Measurements from ENCODE around the gene BOLA1.

DNA sequence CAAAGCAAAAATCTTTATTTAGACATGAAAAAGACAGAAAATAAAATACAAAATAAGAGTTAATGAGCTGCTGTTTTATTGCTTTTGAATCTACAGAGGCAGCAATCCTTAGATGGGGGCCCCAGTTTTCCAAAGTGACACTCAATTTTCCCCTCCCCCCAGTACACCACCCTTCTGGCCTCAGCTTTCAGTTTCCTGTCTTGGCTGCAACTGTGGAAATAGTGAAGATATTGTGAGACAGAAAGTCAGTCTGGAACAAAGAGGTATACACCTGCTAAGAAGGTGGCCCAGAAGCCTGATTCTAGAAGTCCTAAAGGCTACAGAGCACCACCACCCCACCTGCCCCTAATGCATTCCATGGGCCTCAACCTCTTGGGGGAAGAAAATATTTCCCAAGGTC is 38.4 kb downstream of the BOLA1 start:
- no peak for TF ChIP-seq POLR2A (IDR thresholded peaks at IDR 0.05)
- TF ChIP-seq, protein P1, sequence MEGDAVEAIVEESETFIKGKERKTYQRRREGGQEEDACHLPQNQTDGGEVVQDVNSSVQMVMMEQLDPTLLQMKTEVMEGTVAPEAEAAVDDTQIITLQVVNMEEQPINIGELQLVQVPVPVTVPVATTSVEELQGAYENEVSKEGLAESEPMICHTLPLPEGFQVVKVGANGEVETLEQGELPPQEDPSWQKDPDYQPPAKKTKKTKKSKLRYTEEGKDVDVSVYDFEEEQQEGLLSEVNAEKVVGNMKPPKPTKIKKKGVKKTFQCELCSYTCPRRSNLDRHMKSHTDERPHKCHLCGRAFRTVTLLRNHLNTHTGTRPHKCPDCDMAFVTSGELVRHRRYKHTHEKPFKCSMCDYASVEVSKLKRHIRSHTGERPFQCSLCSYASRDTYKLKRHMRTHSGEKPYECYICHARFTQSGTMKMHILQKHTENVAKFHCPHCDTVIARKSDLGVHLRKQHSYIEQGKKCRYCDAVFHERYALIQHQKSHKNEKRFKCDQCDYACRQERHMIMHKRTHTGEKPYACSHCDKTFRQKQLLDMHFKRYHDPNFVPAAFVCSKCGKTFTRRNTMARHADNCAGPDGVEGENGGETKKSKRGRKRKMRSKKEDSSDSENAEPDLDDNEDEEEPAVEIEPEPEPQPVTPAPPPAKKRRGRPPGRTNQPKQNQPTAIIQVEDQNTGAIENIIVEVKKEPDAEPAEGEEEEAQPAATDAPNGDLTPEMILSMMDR (IDR thresholded peaks at IDR 0.05), result no peak
